HEK293 (cell line): ENCODE results near the gene INSL3.

Source experiments
- CTCF ChIA-PET: fragments of 350-600 bp; formaldehyde crosslinking; extraction: SDS; loops from one replicate; lab custom pipeline; 2021; ENCODE audit warnings: antibody characterized with exemption; lab: Yijun Ruan, JAX
- POLR2A ChIA-PET: fragments of 300-600 bp; formaldehyde crosslinking; extraction: SDS; loops from one replicate; lab custom pipeline; 2020; ENCODE audit warnings: antibody characterized with exemption, inconsistent platforms; lab: Yijun Ruan, JAX
- H3K27ac ChIP-seq: fragments of 200-500 bp; sonication (Bioruptor generic); 2 replicates; pipeline ENCODE4 v1.5.1; 2014; ENCODE audit warnings: low read depth, low read length, control low read depth, inconsistent platforms; ENCODE audit errors: extremely low read depth
- H3K36me3 ChIP-seq, 2 experiments: fragments of 200-500 bp in 1 of 2; sonication (Bioruptor generic) in 1 of 2; 1 replicate in 1 of 2; 2 replicates in 1 of 2; pipeline ENCODE4 v1.5.1; 2014 to 2017; ENCODE audit warnings: inconsistent platforms in 2 of 2, low read length in 2 of 2; ENCODE audit not compliant: control insufficient read depth in 2 of 2, insufficient read depth in 1 of 2
- H3K4me1 ChIP-seq: fragments of 200-500 bp; sonication (Bioruptor generic); 2 replicates; pipeline ENCODE4 v1.5.1; 2014; ENCODE audit warnings: mild to moderate bottlenecking, low read length, inconsistent platforms; ENCODE audit not compliant: control insufficient read depth, insufficient read depth
- H3K4me3 ChIP-seq: 2 replicates; pipeline ENCODE4 v1.5.1; 2011; ENCODE audit warnings: low read depth, mild to moderate bottlenecking, control low read depth, low read length, moderate library complexity
- H3K9me3 ChIP-seq: fragments of 200-500 bp; sonication (Bioruptor generic); 2 replicates; pipeline ENCODE4 v1.5.1; 2014; ENCODE audit warnings: low read depth, low read length, inconsistent platforms; ENCODE audit not compliant: control insufficient read depth, insufficient read depth
- GLIS2 ChIP-seq: fragments of 450-650 bp; formaldehyde crosslinking; IDR thresholded peaks from 2 replicates; pipeline ENCODE4 v1.5.1; 2016; ENCODE audit warnings: missing biosample characterization, missing genetic modification characterization
- IKZF3 ChIP-seq: fragments of 450-650 bp; IDR thresholded peaks from 2 replicates; pipeline ENCODE4 v1.5.0; 2018; ENCODE audit warnings: missing biosample characterization, mild to moderate bottlenecking, missing genetic modification characterization, moderate library complexity
- MYNN ChIP-seq: fragments of 450-650 bp; formaldehyde crosslinking; IDR thresholded peaks from 2 replicates; pipeline ENCODE4 v1.5.1; 2016; ENCODE audit warnings: missing biosample characterization, missing genetic modification characterization, borderline replicate concordance
- SALL2 ChIP-seq: fragments of 450-650 bp; formaldehyde crosslinking; IDR thresholded peaks from 2 replicates; pipeline ENCODE4 v1.5.0; 2017; ENCODE audit warnings: missing biosample characterization, mild to moderate bottlenecking, missing genetic modification characterization, borderline replicate concordance
- SP3 ChIP-seq: fragments of 450-650 bp; formaldehyde crosslinking; IDR thresholded peaks from 2 replicates; pipeline ENCODE4 v1.5.1; 2016; ENCODE audit warnings: missing biosample characterization, missing genetic modification characterization
- SP7 ChIP-seq: fragments of 450-650 bp; formaldehyde crosslinking; IDR thresholded peaks from 2 replicates; pipeline ENCODE4 v1.5.1; 2016; ENCODE audit warnings: missing biosample characterization, missing genetic modification characterization
- ZNF16 ChIP-seq: fragments of 450-650 bp; formaldehyde crosslinking; IDR thresholded peaks from 2 replicates; pipeline ENCODE4 v1.5.1; 2016; ENCODE audit warnings: low read depth, missing biosample characterization, missing genetic modification characterization
- ZNF202 ChIP-seq: fragments of 450-650 bp; formaldehyde crosslinking; IDR thresholded peaks from 2 replicates; pipeline ENCODE4 v1.5.1; 2016; ENCODE audit warnings: missing biosample characterization, missing genetic modification characterization, borderline replicate concordance
- ZNF623 ChIP-seq: fragments of 450-650 bp; formaldehyde crosslinking; IDR thresholded peaks from 2 replicates; pipeline ENCODE4 v1.5.1; 2016; ENCODE audit warnings: missing biosample characterization, missing genetic modification characterization
- ZNF624 ChIP-seq: fragments of 450-650 bp; formaldehyde crosslinking; IDR thresholded peaks from 2 replicates; pipeline ENCODE4 v1.5.1; 2017; ENCODE audit warnings: missing biosample characterization, missing genetic modification characterization
- ZSCAN4 ChIP-seq: fragments of 450-650 bp; formaldehyde crosslinking; IDR thresholded peaks from 2 replicates; pipeline ENCODE4 v1.5.1; 2017; ENCODE audit warnings: missing biosample characterization, missing genetic modification characterization
- TF ChIP-seq, protein P1 (sequence below): fragments of 450-650 bp; formaldehyde crosslinking; IDR thresholded peaks from 2 replicates; pipeline ENCODE4 v1.5.1; 2016; ENCODE audit warnings: missing biosample characterization, missing genetic modification characterization
- TF ChIP-seq, protein P2 (sequence below): fragments of 450-650 bp; formaldehyde crosslinking; IDR thresholded peaks from 2 replicates; pipeline ENCODE4; 2016; ENCODE audit warnings: missing biosample characterization, missing genetic modification characterization
- TF ChIP-seq, protein P3 (sequence below): fragments of 450-650 bp; formaldehyde crosslinking; IDR thresholded peaks from 2 replicates; pipeline ENCODE4 v1.5.1; 2016; ENCODE audit warnings: missing biosample characterization, missing genetic modification characterization
- TF ChIP-seq, protein P4 (sequence below): fragments of 450-650 bp; formaldehyde crosslinking; IDR thresholded peaks from 2 replicates; pipeline ENCODE4 v1.5.1; 2016; ENCODE audit warnings: missing biosample characterization, missing genetic modification characterization

The INSL3 gene

DNA sequence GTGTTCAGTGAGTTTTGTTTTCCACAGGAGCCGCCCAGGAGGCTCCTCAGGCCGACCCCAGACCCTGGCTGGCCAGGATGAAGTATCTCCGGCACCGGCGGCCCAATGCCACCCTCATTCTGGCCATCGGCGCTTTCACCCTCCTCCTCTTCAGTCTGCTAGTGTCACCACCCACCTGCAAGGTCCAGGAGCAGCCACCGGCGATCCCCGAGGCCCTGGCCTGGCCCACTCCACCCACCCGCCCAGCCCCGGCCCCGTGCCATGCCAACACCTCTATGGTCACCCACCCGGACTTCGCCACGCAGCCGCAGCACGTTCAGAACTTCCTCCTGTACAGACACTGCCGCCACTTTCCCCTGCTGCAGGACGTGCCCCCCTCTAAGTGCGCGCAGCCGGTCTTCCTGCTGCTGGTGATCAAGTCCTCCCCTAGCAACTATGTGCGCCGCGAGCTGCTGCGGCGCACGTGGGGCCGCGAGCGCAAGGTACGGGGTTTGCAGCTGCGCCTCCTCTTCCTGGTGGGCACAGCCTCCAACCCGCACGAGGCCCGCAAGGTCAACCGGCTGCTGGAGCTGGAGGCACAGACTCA, 13.5 kb downstream of the INSL3 start (continued):
- TF ChIP-seq, protein P1, sequence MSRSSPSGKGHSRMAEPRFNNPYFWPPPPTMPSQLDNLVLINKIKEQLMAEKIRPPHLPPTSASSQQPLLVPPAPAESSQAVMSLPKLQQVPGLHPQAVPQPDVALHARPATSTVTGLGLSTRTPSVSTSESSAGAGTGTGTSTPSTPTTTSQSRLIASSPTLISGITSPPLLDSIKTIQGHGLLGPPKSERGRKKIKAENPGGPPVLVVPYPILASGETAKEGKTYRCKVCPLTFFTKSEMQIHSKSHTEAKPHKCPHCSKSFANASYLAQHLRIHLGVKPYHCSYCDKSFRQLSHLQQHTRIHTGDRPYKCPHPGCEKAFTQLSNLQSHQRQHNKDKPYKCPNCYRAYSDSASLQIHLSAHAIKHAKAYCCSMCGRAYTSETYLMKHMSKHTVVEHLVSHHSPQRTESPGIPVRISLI (tag by site-specific recombination): no peak
- TF ChIP-seq MYNN (tag by site-specific recombination) (no peak), SALL2 (tag by site-specific recombination) (no peak)
- TF ChIP-seq, protein P2, sequence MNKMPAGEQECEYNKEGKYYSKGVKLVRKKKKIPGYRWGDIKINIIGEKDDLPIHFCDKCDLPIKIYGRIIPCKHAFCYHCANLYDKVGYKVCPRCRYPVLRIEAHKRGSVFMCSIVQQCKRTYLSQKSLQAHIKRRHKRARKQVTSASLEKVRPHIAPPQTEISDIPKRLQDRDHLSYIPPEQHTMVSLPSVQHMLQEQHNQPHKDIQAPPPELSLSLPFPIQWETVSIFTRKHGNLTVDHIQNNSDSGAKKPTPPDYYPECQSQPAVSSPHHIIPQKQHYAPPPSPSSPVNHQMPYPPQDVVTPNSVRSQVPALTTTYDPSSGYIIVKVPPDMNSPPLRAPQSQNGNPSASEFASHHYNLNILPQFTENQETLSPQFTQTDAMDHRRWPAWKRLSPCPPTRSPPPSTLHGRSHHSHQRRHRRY: no peak

- Histone ChIP-seq H3K36me3 (no peaks in the 10 kb centered on the region), H3K4me1 (no peaks in the 10 kb centered on the region), H3K27ac (no peak overlapping the region), H3K4me3 (no peak overlapping the region), H3K9me3 (no peaks in the 10 kb centered on the region)
- CTCF ChIA-PET: interaction anchor here (0.6 kb wide), 1 partner anchor 78 kb away, joined by 3 read pairs; no protein-coding TSS in a partner anchor
- POLR2A ChIA-PET: interaction anchor here (0.6 kb wide), 1 partner anchor 13 kb away, joined by 3 read pairs; no protein-coding TSS in a partner anchor
- TF ChIP-seq, protein P3, sequence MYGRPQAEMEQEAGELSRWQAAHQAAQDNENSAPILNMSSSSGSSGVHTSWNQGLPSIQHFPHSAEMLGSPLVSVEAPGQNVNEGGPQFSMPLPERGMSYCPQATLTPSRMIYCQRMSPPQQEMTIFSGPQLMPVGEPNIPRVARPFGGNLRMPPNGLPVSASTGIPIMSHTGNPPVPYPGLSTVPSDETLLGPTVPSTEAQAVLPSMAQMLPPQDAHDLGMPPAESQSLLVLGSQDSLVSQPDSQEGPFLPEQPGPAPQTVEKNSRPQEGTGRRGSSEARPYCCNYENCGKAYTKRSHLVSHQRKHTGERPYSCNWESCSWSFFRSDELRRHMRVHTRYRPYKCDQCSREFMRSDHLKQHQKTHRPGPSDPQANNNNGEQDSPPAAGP: 0 out of 2 replicates have a peak, but pooled peaks have one; percentile 14
- TF ChIP-seq ZNF624 (tag by site-specific recombination): no peak
- TF ChIP-seq IKZF3 (tag by site-specific recombination): no peak
- no peak for TF ChIP-seq SP3 (tag by site-specific recombination)
- TF ChIP-seq GLIS2 (tag by site-specific recombination): no peak
- TF ChIP-seq SP7: 0 out of 2 replicates have a peak, but pooled peaks have one; percentile 8
- TF ChIP-seq, protein P4, sequence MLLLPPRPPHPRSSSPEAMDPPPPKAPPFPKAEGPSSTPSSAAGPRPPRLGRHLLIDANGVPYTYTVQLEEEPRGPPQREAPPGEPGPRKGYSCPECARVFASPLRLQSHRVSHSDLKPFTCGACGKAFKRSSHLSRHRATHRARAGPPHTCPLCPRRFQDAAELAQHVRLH (tag by site-specific recombination): no peak
- peak; percentile 70 for TF ChIP-seq ZSCAN4 (tag by site-specific recombination)
- TF ChIP-seq, all 188 proteins: peak for 3
Observed at GRCh38 chr19:17806945-17807344, 14.4 kb downstream of the INSL3 start.

- Histone ChIP-seq H3K4me1 (no peaks in the 10 kb centered on the region), H3K9me3 (no peaks in the 10 kb centered on the region), H3K4me3 (no peak overlapping the region), H3K27ac (no peak overlapping the region), H3K36me3 (no peaks in the 10 kb centered on the region)
- TF ChIP-seq ZNF623 (tag by site-specific recombination): peak; percentile 96
- TF ChIP-seq ZNF16: 0 out of 2 replicates have a peak, but pooled peaks have one; percentile 41
- no peak for TF ChIP-seq ZNF202 (tag by site-specific recombination)
- ChIA-PET POLR2A (no interaction called here), CTCF (interaction anchor here (0.6 to 1.0 kb wide), 3 partner anchors 15 to 41 kb away, joined by 3 to 4 read pairs (median 3); no protein-coding TSS in a partner anchor)
Observed at GRCh38 chr19:17805427-17805826, 15.9 kb downstream of the INSL3 start.
